GM12878 (cell line): ENCODE measurements around the gene RCL1.

Experiments used
- CREM ChIP-seq: IDR thresholded peaks from 2 replicates; pipeline ENCODE4 v1.6.1; 2014; ENCODE audit warnings: antibody characterized with exemption, low read depth
- POLR2A ChIP-seq: IDR thresholded peaks from 2 replicates; pipeline ENCODE4 v1.6.1; 2011; ENCODE audit warnings: low read depth, mild to moderate bottlenecking, low read length
- TF ChIP-seq, protein P1 (sequence below), 3 experiments: IDR thresholded peaks in 2 of 3; conservative IDR thresholded peaks in 1 of 3; 2 replicates each; pipeline ENCODE4 v1.5.1; 2011; ENCODE audit warnings: low read depth in 3 of 3, low read length in 3 of 3, mild to moderate bottlenecking in 3 of 3, control low read depth in 2 of 3, moderate library complexity in 2 of 3, inconsistent platforms in 1 of 3, mixed read lengths in 1 of 3; ENCODE audit not compliant: control insufficient read depth in 2 of 3, insufficient read depth in 1 of 3; ENCODE audit errors: extremely low read depth in 1 of 3

DNA sequence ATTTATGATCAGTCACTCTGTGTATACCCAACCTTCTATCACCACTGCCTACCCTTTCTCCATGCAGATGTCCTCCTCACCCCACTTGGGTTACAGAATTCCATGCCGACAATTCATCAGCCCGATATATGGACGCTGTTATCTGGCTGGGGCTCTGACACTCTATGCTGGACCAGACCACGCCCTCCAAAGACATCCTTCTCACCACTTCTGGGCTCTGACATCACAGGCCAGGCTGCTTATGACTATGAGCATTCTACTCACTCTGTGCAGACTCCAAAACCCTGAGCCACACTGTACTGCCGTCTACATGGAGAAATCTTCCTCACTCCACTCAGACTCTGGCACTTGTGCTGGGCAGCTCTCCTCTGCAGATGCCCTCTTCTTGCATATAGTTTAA lies 44.1 kb upstream of the RCL1 start:
- TF ChIP-seq POLR2A (no peak), CREM (no peak)
- TF ChIP-seq, protein P1, sequence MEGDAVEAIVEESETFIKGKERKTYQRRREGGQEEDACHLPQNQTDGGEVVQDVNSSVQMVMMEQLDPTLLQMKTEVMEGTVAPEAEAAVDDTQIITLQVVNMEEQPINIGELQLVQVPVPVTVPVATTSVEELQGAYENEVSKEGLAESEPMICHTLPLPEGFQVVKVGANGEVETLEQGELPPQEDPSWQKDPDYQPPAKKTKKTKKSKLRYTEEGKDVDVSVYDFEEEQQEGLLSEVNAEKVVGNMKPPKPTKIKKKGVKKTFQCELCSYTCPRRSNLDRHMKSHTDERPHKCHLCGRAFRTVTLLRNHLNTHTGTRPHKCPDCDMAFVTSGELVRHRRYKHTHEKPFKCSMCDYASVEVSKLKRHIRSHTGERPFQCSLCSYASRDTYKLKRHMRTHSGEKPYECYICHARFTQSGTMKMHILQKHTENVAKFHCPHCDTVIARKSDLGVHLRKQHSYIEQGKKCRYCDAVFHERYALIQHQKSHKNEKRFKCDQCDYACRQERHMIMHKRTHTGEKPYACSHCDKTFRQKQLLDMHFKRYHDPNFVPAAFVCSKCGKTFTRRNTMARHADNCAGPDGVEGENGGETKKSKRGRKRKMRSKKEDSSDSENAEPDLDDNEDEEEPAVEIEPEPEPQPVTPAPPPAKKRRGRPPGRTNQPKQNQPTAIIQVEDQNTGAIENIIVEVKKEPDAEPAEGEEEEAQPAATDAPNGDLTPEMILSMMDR (IDR thresholded peaks at IDR 0.05 in 2 of 3, conservative IDR thresholded peaks at IDR 0.05 in 1 of 3; ENCODE audit: control insufficient read depth in 2 of 3, extremely low read depth in 1 of 3, insufficient read depth in 1 of 3, low read depth in 3 of 3, low read length in 3 of 3) = no peak
